ENCODE data around the gene CDK5R1. TPM values are rescaled to one million over a fixed set of nuclear protein-coding genes. Genes with fewer than 3 reads are reported as not detected.

Gene CDK5R1
- total RNA-seq, 1 donor = 0.86 TPM

DNA sequence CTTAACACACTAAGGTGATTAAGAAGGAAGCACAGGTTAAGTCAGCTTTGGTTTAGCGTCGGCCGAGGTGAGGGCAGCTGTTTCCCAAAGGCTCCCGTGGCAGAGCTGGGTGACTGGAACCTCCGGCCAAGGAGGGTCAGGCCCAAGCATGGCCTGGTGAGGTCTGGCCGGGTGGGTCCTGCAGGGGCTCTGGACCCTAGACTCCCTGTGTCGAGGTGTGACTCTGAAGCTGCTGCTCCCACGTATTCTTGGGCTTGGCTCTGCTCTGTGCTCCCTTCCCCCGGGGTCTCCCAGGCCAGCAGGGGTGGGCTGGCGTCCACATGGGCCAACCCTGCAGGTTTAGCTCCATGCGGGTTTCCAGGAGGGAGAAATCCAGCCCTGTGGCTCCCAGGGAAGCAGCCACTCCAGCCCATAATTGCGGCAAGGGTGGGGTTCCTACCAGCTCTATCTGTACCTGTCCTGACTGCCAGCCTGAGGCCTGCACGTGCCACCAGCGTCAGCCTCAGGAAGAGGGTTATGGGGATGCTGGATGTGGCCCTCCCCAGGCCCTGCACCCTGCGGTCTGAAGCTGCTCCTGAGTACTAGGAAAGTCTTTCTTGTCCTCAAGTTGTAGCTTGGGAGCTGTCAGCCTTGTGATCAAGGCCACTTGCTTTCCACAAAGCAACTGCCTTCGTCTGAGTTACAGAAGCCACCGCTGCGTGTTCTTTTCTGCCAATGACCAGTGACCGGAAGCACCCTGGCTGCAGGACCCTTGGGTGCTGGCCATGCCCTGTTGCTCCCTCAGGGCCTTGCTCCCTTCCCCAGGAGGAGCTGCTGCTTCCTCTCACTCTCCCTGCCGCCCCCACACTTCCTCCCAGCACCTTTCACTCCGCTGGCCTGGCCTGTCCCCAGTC lies 4.8 kb downstream of the CDK5R1 start:
- H3K4me3 ChIP-seq (ENCODE audit: low read depth, low read length) = no peak overlapping the region
- TF ChIP-seq, protein P1, sequence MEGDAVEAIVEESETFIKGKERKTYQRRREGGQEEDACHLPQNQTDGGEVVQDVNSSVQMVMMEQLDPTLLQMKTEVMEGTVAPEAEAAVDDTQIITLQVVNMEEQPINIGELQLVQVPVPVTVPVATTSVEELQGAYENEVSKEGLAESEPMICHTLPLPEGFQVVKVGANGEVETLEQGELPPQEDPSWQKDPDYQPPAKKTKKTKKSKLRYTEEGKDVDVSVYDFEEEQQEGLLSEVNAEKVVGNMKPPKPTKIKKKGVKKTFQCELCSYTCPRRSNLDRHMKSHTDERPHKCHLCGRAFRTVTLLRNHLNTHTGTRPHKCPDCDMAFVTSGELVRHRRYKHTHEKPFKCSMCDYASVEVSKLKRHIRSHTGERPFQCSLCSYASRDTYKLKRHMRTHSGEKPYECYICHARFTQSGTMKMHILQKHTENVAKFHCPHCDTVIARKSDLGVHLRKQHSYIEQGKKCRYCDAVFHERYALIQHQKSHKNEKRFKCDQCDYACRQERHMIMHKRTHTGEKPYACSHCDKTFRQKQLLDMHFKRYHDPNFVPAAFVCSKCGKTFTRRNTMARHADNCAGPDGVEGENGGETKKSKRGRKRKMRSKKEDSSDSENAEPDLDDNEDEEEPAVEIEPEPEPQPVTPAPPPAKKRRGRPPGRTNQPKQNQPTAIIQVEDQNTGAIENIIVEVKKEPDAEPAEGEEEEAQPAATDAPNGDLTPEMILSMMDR (IDR thresholded peaks at IDR 0.05; ENCODE audit: insufficient read depth, low read depth, low read length) = no peak
- DNase-seq (ENCODE audit: low read depth) = no peak

DNA sequence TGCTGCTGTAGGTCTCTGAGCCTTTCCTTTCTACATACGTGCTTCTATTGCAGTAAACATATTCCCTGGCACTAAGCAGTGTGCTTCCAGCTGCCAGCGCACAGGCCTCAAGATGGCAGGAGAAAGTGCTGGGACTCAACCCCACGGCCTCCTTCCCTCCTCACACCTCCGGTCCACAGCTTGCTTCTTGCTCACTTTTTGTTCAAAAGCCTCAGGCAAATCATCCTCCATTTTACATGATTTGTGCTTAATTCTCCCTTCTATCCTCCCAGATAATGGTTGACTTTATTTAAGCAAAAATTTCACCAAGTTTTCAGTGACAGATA lies 5.4 kb downstream of the CDK5R1 start:
- no peak overlapping the region for H3K4me3 ChIP-seq (ENCODE audit: low read depth, low read length)
- no peak for DNase-seq (ENCODE audit: low read depth)
- TF ChIP-seq, protein P1 (IDR thresholded peaks at IDR 0.05; ENCODE audit: insufficient read depth, low read depth, low read length) = no peak

DNA sequence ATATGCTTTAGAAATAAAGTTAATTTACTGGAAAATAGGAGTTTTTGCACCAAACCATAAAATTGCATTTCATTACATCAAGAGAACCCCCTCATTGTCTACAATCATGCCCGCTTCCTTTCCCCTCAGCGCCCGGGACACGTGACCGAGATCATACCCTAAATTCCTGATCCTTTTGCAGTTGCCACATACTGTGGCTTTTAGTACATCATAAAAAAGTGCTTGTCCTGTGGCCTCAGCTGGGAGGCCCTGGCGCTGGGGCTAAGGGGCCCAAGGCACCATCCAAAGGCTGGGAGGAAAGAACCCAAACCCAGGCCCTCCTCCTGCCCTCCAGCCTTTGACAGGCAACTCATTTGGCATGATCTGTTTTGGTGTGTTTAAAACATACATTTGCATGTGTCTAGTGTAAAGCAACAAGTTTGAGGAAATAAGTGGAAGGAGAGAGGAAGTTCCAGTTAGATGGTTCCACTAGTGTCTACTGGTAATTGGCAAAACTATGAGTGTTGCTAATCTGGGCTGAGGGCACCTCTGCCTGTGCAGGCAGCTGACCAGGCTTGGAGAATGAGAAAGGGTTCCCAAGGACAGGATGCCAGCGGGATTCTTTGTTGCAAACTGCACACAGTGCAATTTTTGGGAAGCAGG lies 6.0 kb downstream of the CDK5R1 start:
- no peak overlapping the region for H3K4me3 ChIP-seq (ENCODE audit: low read depth, low read length)
- no peak for DNase-seq (ENCODE audit: low read depth)
- TF ChIP-seq, protein P1 (IDR thresholded peaks at IDR 0.05; ENCODE audit: insufficient read depth, low read depth, low read length) = no peak

DNA sequence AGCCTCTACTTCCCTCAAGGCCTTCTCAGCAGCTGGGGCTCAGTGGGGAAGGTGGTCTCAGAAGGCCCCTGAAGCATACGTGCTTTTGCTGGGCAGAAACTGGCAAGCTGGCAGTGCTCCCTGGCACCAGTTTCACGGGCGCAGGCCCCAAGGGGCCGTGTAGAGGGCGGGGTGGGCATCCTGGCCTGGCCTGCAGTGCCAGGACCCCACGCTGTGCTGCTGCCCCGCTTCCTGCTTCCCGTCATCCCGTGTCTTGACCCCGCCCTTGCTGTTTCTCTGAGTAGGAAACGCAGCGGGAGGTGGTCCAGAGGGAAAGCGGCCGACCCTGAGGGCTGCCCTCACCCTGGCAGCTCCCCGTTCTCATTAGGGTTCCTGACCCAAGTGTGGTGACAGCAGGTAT lies 6.8 kb downstream of the CDK5R1 start:
- TF ChIP-seq, protein P1 (IDR thresholded peaks at IDR 0.05; ENCODE audit: insufficient read depth, low read depth, low read length) = no peak

DNA sequence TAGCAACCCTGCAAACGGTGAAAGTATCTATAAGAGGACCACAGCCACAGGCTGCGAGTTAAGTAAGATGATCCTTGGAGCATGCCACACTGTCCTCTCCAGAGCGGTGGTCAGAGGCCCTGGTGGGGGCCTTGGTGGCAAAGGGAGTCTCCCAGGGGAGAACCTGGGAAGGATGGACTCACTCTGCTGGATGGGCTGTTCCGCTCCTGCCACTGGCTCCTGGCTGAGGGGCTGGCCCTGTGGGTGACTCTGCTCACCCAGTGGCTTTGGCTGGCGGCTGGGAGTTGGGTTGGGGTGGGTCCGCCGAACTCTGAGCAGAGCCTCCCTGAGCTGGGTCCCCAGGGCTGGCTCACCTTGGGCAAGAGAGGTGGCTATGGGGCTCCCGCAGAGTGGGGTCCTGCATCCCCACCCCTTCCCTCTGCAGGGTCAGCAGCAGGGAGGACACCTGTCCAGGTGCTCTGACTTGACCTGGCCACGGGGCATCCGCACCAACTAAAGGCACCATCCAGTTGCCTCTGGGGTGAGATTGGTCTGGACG lies 7.3 kb downstream of the CDK5R1 start:
- no peak for DNase-seq (ENCODE audit: low read depth)
- no peak overlapping the region for H3K4me3 ChIP-seq (ENCODE audit: low read depth, low read length)
- TF ChIP-seq, protein P1 (IDR thresholded peaks at IDR 0.05; ENCODE audit: insufficient read depth, low read depth, low read length) = no peak

More for the DNA sequence above, 6.8 kb downstream of the CDK5R1 start:
- DNase-seq (ENCODE audit: low read depth) = no peak
- no peak overlapping the region for H3K4me3 ChIP-seq (ENCODE audit: low read depth, low read length)

DNA sequence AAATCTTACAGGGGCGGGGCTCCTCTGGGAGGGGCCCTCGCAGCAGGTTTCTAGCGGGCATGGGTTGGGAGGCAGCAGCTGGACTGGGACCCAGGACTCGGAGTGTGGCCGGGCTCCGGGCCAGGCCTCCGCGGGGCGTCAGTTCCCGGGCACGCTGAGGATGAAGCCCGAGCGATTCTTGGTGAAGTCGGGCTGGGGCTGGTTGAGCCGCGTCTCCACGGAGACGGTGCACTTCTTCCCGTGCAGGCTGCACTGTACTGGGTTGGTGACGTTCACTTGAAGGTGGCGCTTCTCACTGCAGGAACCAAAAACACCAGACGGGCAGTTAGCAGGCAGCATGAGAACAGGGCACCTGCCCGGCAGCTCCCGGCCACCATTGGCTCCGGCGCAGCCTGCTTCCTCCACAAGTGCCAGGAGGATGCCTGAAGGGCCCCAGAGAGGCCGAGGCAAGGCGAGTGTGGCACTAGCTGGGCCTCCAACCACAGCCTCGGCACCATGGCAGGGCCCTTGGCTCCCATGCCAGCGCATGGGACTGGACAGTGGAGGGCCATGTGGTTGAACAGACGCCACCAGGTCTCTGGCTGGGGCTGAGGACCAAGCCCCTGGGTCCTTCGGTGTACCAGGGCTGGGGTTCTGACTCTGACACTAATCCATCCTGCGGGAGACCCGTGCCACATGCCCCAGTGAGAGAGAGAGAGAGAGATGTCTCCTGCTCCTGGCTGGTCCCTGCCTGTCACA lies 8.0 kb downstream of the CDK5R1 start:
- TF ChIP-seq, protein P1 (IDR thresholded peaks at IDR 0.05; ENCODE audit: insufficient read depth, low read depth, low read length) = no peak
- no peak overlapping the region for H3K4me3 ChIP-seq (ENCODE audit: low read depth, low read length)
- DNase-seq (ENCODE audit: low read depth) = no peak
